GM12878 (cell line): ENCODE results near the gene FANK1. TPM values are rescaled to one million over a fixed set of nuclear protein-coding genes. Genes with fewer than 3 reads are reported as not detected.

Experiments used
- ATAC-seq: fragments of 200-7000 bp; cut with Tn5 transposase; 3 replicates; pipeline ENCODE4 v1.9.1; 2020; ENCODE audit warnings: mild to moderate bottlenecking, moderate library complexity
- BruUV-seq: library from RNA; stranded (reverse); fragments of 400-500 nt; replicated peaks from 2 replicates; lab custom pipeline; 2021; lab: Mats Ljungman, UMichigan
- CTCF ChIA-PET: fragments of 300-600 bp; sonication (Branson Sonifier 250); formaldehyde crosslinking; extraction: SDS; loops from one replicate; lab custom pipeline; 2021; ENCODE audit warnings: inconsistent platforms; lab: Yijun Ruan, JAX
- POLR2A ChIA-PET: fragments of 350-600 bp; formaldehyde crosslinking; extraction: SDS; loops from one replicate; lab custom pipeline; 2021; ENCODE audit warnings: inconsistent platforms; lab: Charles Lee
- RAD21 ChIA-PET: fragments of 300-600 bp; sonication (Branson Sonifier 250); formaldehyde crosslinking; loops from one replicate; lab custom pipeline; 2023; ENCODE audit warnings: antibody characterized with exemption; ENCODE audit not compliant: unreplicated experiment; lab: Charles Lee
- SMC1A ChIA-PET: fragments of 300-600 bp; sonication (Branson Sonifier 250); formaldehyde crosslinking; loops from one replicate; lab custom pipeline; 2023; ENCODE audit not compliant: unreplicated experiment, uncharacterized antibody; lab: Charles Lee
- DNase-seq: peaks from one replicate; pipeline ENCODE4 v3.0.0-alpha.2; 2011; ENCODE audit warnings: low read depth, low spot score
- FAIRE-seq: peaks from 3 replicates; lab custom pipeline; 2011; peaks lifted over from hg19 to GRCh38; lab: Jason Lieb, UNC
- H2AFZ ChIP-seq: 2 replicates; pipeline ENCODE4 v1.6.0; 2011; ENCODE audit warnings: low read depth, low read length, control low read depth; ENCODE audit not compliant: control insufficient read depth
- H3K27ac ChIP-seq: 2 replicates; pipeline ENCODE4 v1.5.1; 2011; ENCODE audit warnings: control low read depth; ENCODE audit not compliant: control insufficient read depth, insufficient read depth
- H3K27me3 ChIP-seq, 2 experiments: replicated peaks in 1 of 2; 2 replicates each; pipeline versions ENCODE4 v1.6.0 to v1.6.1; 2011; ENCODE audit warnings: low read length in 1 of 2; ENCODE audit not compliant: control insufficient read depth in 2 of 2, insufficient read depth in 2 of 2
- H3K36me3 ChIP-seq, 2 experiments: 2 replicates each; pipeline ENCODE4 v1.5.1; 2011; ENCODE audit warnings: low read length in 1 of 2; ENCODE audit not compliant: control insufficient read depth in 2 of 2, insufficient read depth in 2 of 2
- H3K4me1 ChIP-seq: 2 replicates; pipeline ENCODE4 v1.6.1; 2011; ENCODE audit warnings: mild to moderate bottlenecking, low read length, moderate library complexity, mixed read lengths; ENCODE audit not compliant: control insufficient read depth, insufficient read depth
- H3K4me2 ChIP-seq: 2 replicates; pipeline ENCODE4 v1.6.0; 2011; ENCODE audit warnings: control low read depth; ENCODE audit not compliant: control insufficient read depth, insufficient read depth
- H3K4me3 ChIP-seq: fragments of 200-600 bp; sonication (generic); 2 replicates; pipeline ENCODE4 v1.5.1; 2016
- H3K79me2 ChIP-seq: 2 replicates; pipeline ENCODE4 v1.6.0; 2011; ENCODE audit warnings: low read length; ENCODE audit not compliant: control insufficient read depth, insufficient read depth
- H3K9ac ChIP-seq: 2 replicates; pipeline ENCODE4 v1.8.0; 2011; ENCODE audit warnings: low read length, control low read depth, mixed read lengths; ENCODE audit not compliant: control insufficient read depth, insufficient read depth
- H3K9me3 ChIP-seq: replicated peaks from 3 replicates; pipeline ENCODE4 v1.5.1; 2011; ENCODE audit warnings: mild to moderate bottlenecking, low read length; ENCODE audit not compliant: control insufficient read depth, insufficient read depth
- H4K20me1 ChIP-seq: 2 replicates; pipeline ENCODE4 v1.6.0; 2011; ENCODE audit not compliant: control insufficient read depth, insufficient read depth
- EGR1 ChIP-seq, 2 experiments: IDR thresholded peaks; 1 replicate in 1 of 2; 2 replicates in 1 of 2; pipeline ENCODE4 v1.6.1; 2011 to 2012; ENCODE audit warnings: low read depth in 2 of 2, low read length in 2 of 2, borderline replicate concordance in 1 of 2, mild to moderate bottlenecking in 1 of 2, moderate library complexity in 1 of 2
- IKZF2 ChIP-seq, 2 experiments: fragments of 450-650 bp; IDR thresholded peaks; 2 replicates each; pipeline ENCODE4 v1.6.1; 2017; ENCODE audit warnings: mild to moderate bottlenecking in 2 of 2, moderate library complexity in 2 of 2
- KLF5 ChIP-seq: fragments of 450-650 bp; IDR thresholded peaks from 2 replicates; pipeline ENCODE4 v1.6.1; 2014; ENCODE audit warnings: mild to moderate bottlenecking; ENCODE audit not compliant: partially characterized antibody
- LARP7 ChIP-seq: fragments of 450-650 bp; IDR thresholded peaks from 2 replicates; pipeline ENCODE4 v1.6.1; 2017; ENCODE audit warnings: mild to moderate bottlenecking
- NR2C1 ChIP-seq: fragments of 450-650 bp; IDR thresholded peaks from 2 replicates; pipeline ENCODE4 v1.6.1; 2017; ENCODE audit warnings: antibody characterized with exemption, mild to moderate bottlenecking, moderate library complexity
- REST ChIP-seq: IDR thresholded peaks from 2 replicates; pipeline ENCODE4 v1.6.1; 2012; ENCODE audit warnings: mild to moderate bottlenecking, low read depth, low read length
- RFX5 ChIP-seq: IDR thresholded peaks from 2 replicates; pipeline ENCODE4 v1.6.1; 2011; ENCODE audit warnings: low read depth, low read length, improper control_type of control experiment
- RUNX3 ChIP-seq: IDR thresholded peaks from 2 replicates; pipeline ENCODE4 v1.6.1; 2012; ENCODE audit warnings: low read length, inconsistent platforms
- TCF7 ChIP-seq: IDR thresholded peaks from 2 replicates; pipeline ENCODE4 v1.6.1; 2014; ENCODE audit warnings: antibody characterized with exemption, borderline replicate concordance
- ZNF217 ChIP-seq: fragments of 450-650 bp; IDR thresholded peaks from 2 replicates; pipeline ENCODE4 v1.6.1; 2017; ENCODE audit warnings: antibody characterized with exemption, mild to moderate bottlenecking
- WGBS: methylation state at CpG from one replicate; pipeline ENCODE4 v1.1.6; 2016; ENCODE audit warnings: low lambda C conversion rate; ENCODE audit not compliant: insufficient replicate concordance, insufficient coverage; ENCODE audit errors: missing lambda C conversion rate; 5-methylcytosine and 5-hydroxymethylcytosine counted together
- in situ Hi-C: fragments of 300-500 bp; cut with MboI; formaldehyde crosslinking; loops from 9 replicates; pipeline ENCODE4 v1.14.3; 2018; ENCODE audit warnings: mixed read lengths
- intact Hi-C: fragments of 100-400 bp; cut with micrococcal nuclease; formaldehyde crosslinking; loops from one replicate; pipeline ENCODE4 v1.14.2; 2022; ENCODE audit not compliant: unreplicated experiment
- polyA plus RNA-seq, 11 experiments: library from polyadenylated mRNA; depleted of rRNA in 4 of 11; unstranded in 6 of 11; stranded (reverse) in 5 of 11; fragments of >200 nt; fragmentation: Nextera tagmentation in 4 of 11; fragmentation: Illumina TruSeq in 1 of 11; extraction: Ambion mirVana in 4 of 11; extraction: Trizol in 1 of 11; gene quantifications; 1 replicate in 1 of 11; 2 replicates in 10 of 11; pipeline versions ENCODE4 v1.2.1 to v1.2.3, GENCODE V29; 2011 to 2016; ENCODE audit warnings: inconsistent platforms in 2 of 11, missing spikeins in 2 of 11, low read depth in 1 of 11
- total RNA-seq, 4 experiments: library from RNA; depleted of rRNA in 3 of 4; stranded (reverse); fragments of >200 nt in 3 of 4; fragmentation: Illumina TruSeq in 1 of 4; extraction: Trizol in 1 of 4; gene quantifications; 2 replicates each; pipeline versions ENCODE4 v1.2.1 to v1.2.3, GENCODE V29; 2013 to 2021
- TF ChIP-seq, protein P1 (sequence below): fragments of 450-650 bp; conservative IDR thresholded peaks from 2 replicates; pipeline ENCODE4 v1.6.1; 2017; ENCODE audit warnings: mild to moderate bottlenecking, moderate library complexity
- TF ChIP-seq, protein P2 (sequence below), 3 experiments: IDR thresholded peaks in 2 of 3; conservative IDR thresholded peaks in 1 of 3; 2 replicates each; pipeline ENCODE4 v1.5.1; 2011; ENCODE audit warnings: low read depth in 3 of 3, low read length in 3 of 3, mild to moderate bottlenecking in 3 of 3, control low read depth in 2 of 3, moderate library complexity in 2 of 3, inconsistent platforms in 1 of 3, mixed read lengths in 1 of 3; ENCODE audit not compliant: control insufficient read depth in 2 of 3, insufficient read depth in 1 of 3; ENCODE audit errors: extremely low read depth in 1 of 3
- TF ChIP-seq, protein P3 (sequence below): IDR thresholded peaks from 2 replicates; pipeline ENCODE4 v1.6.1; 2012; ENCODE audit warnings: low read depth, low read length, improper control_type of control experiment

Gene FANK1
- total and polyA plus RNA-seq, 10 of the 15 experiments (the other 5 are each of a cell fraction or from before 2014, with no cell fraction given): 0.07 to 0.16 (median 0.13) TPM; not detected in 6

GRCh38 chr10:125984346-125984745, 88.0 kb downstream of the FANK1 start:
- H3K27ac ChIP-seq: no peak overlapping the region
- ATAC-seq (no peak), DNase-seq (no peak), FAIRE-seq (no peak)
- ChIA-PET CTCF (interaction anchor here (0.8 to 4.2 kb wide), 3 partner anchors 519 to 764 kb away, joined by 3 to 18 read pairs (median 3); no protein-coding TSS in a partner anchor), SMC1A (interaction anchor here (1.2 to 1.4 kb wide), 2 partner anchors 53 to 113 kb away, joined by 3 read pairs; no protein-coding TSS in a partner anchor), RAD21 (interaction anchor here (1.5 kb wide), 1 partner anchor 520 kb away, joined by 3 read pairs; no protein-coding TSS in a partner anchor), POLR2A (no interaction called here)
- BruUV-seq: no TSS peak
- no peaks in the 10 kb centered on the region for H3K79me2 ChIP-seq
- H3K4me3 ChIP-seq: no peak overlapping the region
- whole genome bisulfite sequencing: 0% methylated on average over 4 of the region's 4 CpGs
- no peak overlapping the region for H3K4me2 ChIP-seq
- no peaks in the 10 kb centered on the region for H3K36me3 ChIP-seq
- intact Hi-C loops (loop anchor here (5.0 kb wide), 2 partner anchors 113 to 613 kb away; no protein-coding TSS in a partner anchor), in situ Hi-C loops (loop anchor here (5.0 kb wide), 1 partner anchor 523 kb away; no protein-coding TSS in a partner anchor)
- no peak for TF ChIP-seq RUNX3
- TF ChIP-seq, protein P1, sequence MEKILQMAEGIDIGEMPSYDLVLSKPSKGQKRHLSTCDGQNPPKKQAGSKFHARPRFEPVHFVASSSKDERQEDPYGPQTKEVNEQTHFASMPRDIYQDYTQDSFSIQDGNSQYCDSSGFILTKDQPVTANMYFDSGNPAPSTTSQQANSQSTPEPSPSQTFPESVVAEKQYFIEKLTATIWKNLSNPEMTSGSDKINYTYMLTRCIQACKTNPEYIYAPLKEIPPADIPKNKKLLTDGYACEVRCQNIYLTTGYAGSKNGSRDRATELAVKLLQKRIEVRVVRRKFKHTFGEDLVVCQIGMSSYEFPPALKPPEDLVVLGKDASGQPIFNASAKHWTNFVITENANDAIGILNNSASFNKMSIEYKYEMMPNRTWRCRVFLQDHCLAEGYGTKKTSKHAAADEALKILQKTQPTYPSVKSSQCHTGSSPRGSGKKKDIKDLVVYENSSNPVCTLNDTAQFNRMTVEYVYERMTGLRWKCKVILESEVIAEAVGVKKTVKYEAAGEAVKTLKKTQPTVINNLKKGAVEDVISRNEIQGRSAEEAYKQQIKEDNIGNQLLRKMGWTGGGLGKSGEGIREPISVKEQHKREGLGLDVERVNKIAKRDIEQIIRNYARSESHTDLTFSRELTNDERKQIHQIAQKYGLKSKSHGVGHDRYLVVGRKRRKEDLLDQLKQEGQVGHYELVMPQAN: no peak
- TF ChIP-seq, protein P2, sequence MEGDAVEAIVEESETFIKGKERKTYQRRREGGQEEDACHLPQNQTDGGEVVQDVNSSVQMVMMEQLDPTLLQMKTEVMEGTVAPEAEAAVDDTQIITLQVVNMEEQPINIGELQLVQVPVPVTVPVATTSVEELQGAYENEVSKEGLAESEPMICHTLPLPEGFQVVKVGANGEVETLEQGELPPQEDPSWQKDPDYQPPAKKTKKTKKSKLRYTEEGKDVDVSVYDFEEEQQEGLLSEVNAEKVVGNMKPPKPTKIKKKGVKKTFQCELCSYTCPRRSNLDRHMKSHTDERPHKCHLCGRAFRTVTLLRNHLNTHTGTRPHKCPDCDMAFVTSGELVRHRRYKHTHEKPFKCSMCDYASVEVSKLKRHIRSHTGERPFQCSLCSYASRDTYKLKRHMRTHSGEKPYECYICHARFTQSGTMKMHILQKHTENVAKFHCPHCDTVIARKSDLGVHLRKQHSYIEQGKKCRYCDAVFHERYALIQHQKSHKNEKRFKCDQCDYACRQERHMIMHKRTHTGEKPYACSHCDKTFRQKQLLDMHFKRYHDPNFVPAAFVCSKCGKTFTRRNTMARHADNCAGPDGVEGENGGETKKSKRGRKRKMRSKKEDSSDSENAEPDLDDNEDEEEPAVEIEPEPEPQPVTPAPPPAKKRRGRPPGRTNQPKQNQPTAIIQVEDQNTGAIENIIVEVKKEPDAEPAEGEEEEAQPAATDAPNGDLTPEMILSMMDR (IDR thresholded peaks at IDR 0.05 in 2 of 3, conservative IDR thresholded peaks at IDR 0.05 in 1 of 3; ENCODE audit: control insufficient read depth in 2 of 3, extremely low read depth in 1 of 3, insufficient read depth in 1 of 3, low read depth in 3 of 3, low read length in 3 of 3): no peak
- no peak for TF ChIP-seq TCF7
- TF ChIP-seq LARP7: no peak
- no peak for TF ChIP-seq EGR1 (IDR thresholded peaks at IDR 0.05; ENCODE audit: borderline replicate concordance in 1 of 2, low read depth in 2 of 2, low read length in 2 of 2)
- no peak for TF ChIP-seq KLF5
- TF ChIP-seq IKZF2 (IDR thresholded peaks at IDR 0.05): no peak
- no peak for TF ChIP-seq ZNF217
- no peak for TF ChIP-seq NR2C1
- no peak for TF ChIP-seq RFX5
- TF ChIP-seq, protein P3, sequence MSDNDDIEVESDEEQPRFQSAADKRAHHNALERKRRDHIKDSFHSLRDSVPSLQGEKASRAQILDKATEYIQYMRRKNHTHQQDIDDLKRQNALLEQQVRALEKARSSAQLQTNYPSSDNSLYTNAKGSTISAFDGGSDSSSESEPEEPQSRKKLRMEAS: no peak
- no peak for TF ChIP-seq REST
- H3K27me3 ChIP-seq: no peaks in the 10 kb centered on the region; a peak in 1 of 4 replicates
- no peaks in the 10 kb centered on the region for H3K4me1 ChIP-seq
- H3K9ac ChIP-seq: no peak overlapping the region
- H3K9me3 ChIP-seq: no peaks in the 10 kb centered on the region
- H4K20me1 ChIP-seq: no peaks in the 10 kb centered on the region
- no peak overlapping the region for H2AFZ ChIP-seq
